K562 (cell line): ENCODE results near the gene RUVBL2. TPM values are rescaled to one million over a fixed set of nuclear protein-coding genes. Genes with fewer than 3 reads are reported as not detected.

ENCODE experiments used
- EZH2 ChIP-seq: IDR thresholded peaks from 2 replicates; pipeline ENCODE4 v1.6.1; 2012; ENCODE audit warnings: low read depth, mild to moderate bottlenecking, inconsistent platforms, low read length, borderline replicate concordance
- HIVEP1 ChIP-seq: fragments of 250-450 bp; sonication (Bioruptor Pico); IDR thresholded peaks from 2 replicates; pipeline ENCODE4 v1.4.0; 2020; ENCODE audit warnings: mild to moderate bottlenecking
- HNRNPK ChIP-seq: fragments of 200-400 bp; formaldehyde crosslinking; IDR thresholded peaks from one replicate; pipeline ENCODE4 v1.6.1; 2018; ENCODE audit warnings: mild to moderate bottlenecking, low read depth, low read length; ENCODE audit not compliant: poor library complexity, severe bottlenecking
- PCBP2 ChIP-seq: fragments of 200-400 bp; formaldehyde crosslinking; IDR thresholded peaks from 2 replicates; pipeline ENCODE4 v1.6.1; 2018; ENCODE audit warnings: low read length, low read depth, mild to moderate bottlenecking, moderate library complexity; ENCODE audit not compliant: poor library complexity, severe bottlenecking
- PYGO2 ChIP-seq: fragments of 450-650 bp; IDR thresholded peaks from 2 replicates; pipeline ENCODE4 v1.6.1; 2016; ENCODE audit warnings: mild to moderate bottlenecking, missing genetic modification characterization, moderate library complexity, missing compliant biosample characterization
- RBFOX2 ChIP-seq: fragments of 200-400 bp; formaldehyde crosslinking; IDR thresholded peaks from 2 replicates; pipeline ENCODE4 v1.6.1; 2017; ENCODE audit warnings: low read depth, mild to moderate bottlenecking, low read length, moderate library complexity
- SIX5 ChIP-seq, 2 experiments: IDR thresholded peaks; 2 replicates each; pipeline ENCODE4 v1.6.1; 2011; ENCODE audit warnings: low read length in 2 of 2, borderline replicate concordance in 1 of 2, low read depth in 1 of 2, mild to moderate bottlenecking in 1 of 2, moderate library complexity in 1 of 2; ENCODE audit not compliant: insufficient read depth in 1 of 2
- SMARCA5 ChIP-seq: fragments of 450-650 bp; IDR thresholded peaks from 2 replicates; pipeline ENCODE4 v1.6.1; 2016
- SP1 ChIP-seq: sonication (generic); formaldehyde crosslinking; IDR thresholded peaks from 2 replicates; pipeline ENCODE4 v1.8.1; 2022; ENCODE audit warnings: mild to moderate bottlenecking, missing genetic modification reagents
- TBL1XR1 ChIP-seq, 2 experiments: IDR thresholded peaks; 2 replicates each; pipeline ENCODE4 v1.6.1; 2012; ENCODE audit warnings: improper control_type of control experiment in 2 of 2, low read length in 2 of 2, mild to moderate bottlenecking in 1 of 2
- polyA plus RNA-seq, 8 experiments: library from polyadenylated mRNA; depleted of rRNA in 4 of 8; stranded (reverse) in 5 of 8; unstranded in 3 of 8; fragments of >200 nt; fragmentation: Nextera tagmentation in 2 of 8; fragmentation: Illumina TruSeq in 1 of 8; extraction: Ambion mirVana in 2 of 8; extraction: Trizol in 1 of 8; gene quantifications; 2 replicates each; pipeline versions ENCODE4 v1.2.1 to v1.2.3, GENCODE V29; 2011 to 2014; ENCODE audit warnings: inconsistent platforms in 1 of 8, missing spikeins in 1 of 8
- total RNA-seq, 7 experiments: library from RNA; depleted of rRNA in 6 of 7; stranded (reverse); fragments of >200 nt in 6 of 7; fragmentation: Illumina TruSeq in 2 of 7; extraction: Trizol in 2 of 7; gene quantifications; 2 replicates each; pipeline versions ENCODE4 v1.2.1 to v1.2.3, GENCODE V29; 2011 to 2021; ENCODE audit warnings: low replicate concordance in 1 of 7
- TF ChIP-seq, protein P1 (sequence below): fragments of 450-650 bp; formaldehyde crosslinking; IDR thresholded peaks from 2 replicates; pipeline ENCODE4 v1.4.0; 2022; ENCODE audit warnings: missing genetic modification characterization
- TF ChIP-seq, protein P2 (sequence below): fragments of 450-650 bp; formaldehyde crosslinking; IDR thresholded peaks from 2 replicates; pipeline ENCODE4 v1.4.0; 2020; ENCODE audit warnings: mild to moderate bottlenecking, moderate library complexity
- TF ChIP-seq, protein P3 (sequence below): sonication (generic); formaldehyde crosslinking; IDR thresholded peaks from 2 replicates; pipeline ENCODE4 v1.8.0; 2022; ENCODE audit warnings: missing genetic modification reagents, mild to moderate bottlenecking, moderate library complexity, borderline replicate concordance
- TF ChIP-seq, protein P4 (sequence below): sonication (generic); formaldehyde crosslinking; IDR thresholded peaks from 2 replicates; pipeline ENCODE4 v1.8.1; 2023; ENCODE audit warnings: mild to moderate bottlenecking, missing genetic modification reagents
- TF ChIP-seq, protein P5 (sequence below): sonication (generic); formaldehyde crosslinking; IDR thresholded peaks from 2 replicates; pipeline ENCODE4 v1.8.0; 2022; ENCODE audit warnings: missing genetic modification reagents, mild to moderate bottlenecking, borderline replicate concordance
- TF ChIP-seq, protein P6 (sequence below): fragments of 250-450 bp; sonication (Bioruptor Pico); IDR thresholded peaks from 2 replicates; pipeline ENCODE4 v1.8.0; 2021; ENCODE audit warnings: mild to moderate bottlenecking, moderate library complexity

Gene RUVBL2
- total and polyA plus RNA-seq, 9 of the 15 experiments (the other 6 are each of a cell fraction or from before 2014, with no cell fraction given): 71.4 to 453 (median 237) TPM

DNA sequence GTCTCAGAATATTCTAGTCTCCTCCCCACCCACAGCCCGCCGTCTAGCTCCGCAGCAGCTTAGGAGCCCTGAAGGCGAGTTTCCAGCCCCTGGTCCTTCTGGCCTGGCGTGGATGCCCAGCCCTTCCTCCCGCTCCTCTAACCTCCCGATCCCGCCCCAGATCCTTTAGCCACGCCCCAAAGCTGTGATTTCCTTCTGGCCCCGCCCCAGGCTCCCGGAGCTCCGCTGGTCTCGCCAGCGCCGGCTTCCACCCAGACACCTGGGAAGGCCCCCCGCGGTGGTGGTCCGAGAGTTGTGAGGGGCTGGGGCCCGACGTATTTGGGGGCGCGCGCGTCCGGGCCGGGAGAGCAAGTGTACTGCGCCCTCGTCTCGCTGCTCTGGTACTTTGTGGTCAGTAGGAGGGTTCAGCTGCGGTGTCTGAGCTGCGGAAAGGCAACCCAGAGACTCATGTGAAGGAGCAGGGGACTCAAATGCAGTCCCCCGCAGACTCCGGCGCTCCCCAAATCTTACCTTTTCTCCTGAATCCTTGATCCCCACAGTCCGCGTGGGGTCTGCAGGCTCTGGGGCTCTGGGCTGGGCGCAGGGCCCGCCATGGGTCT, 64.0 kb downstream of the RUVBL2 start, which contains the start of gene CGB7 (continued):
- TF ChIP-seq SMARCA5 (no peak), SIX5 (IDR thresholded peaks at IDR 0.05; ENCODE audit: borderline replicate concordance in 1 of 2, insufficient read depth in 1 of 2, low read depth in 1 of 2, low read length in 2 of 2) (no peak), RBFOX2 (no peak), PYGO2 (tag) (no peak), HIVEP1 (CRISPR knock-in tag) (no peak), EZH2 (no peak), SP1 (CRISPR knock-in tag) (0 out of 2 replicates have a peak, but pooled peaks have one; percentile 32), TBL1XR1 (IDR thresholded peaks at IDR 0.05; ENCODE audit: low read length in 2 of 2) (no peak), PCBP2 (no peak), HNRNPK (no peak)
- TF ChIP-seq, protein P1, sequence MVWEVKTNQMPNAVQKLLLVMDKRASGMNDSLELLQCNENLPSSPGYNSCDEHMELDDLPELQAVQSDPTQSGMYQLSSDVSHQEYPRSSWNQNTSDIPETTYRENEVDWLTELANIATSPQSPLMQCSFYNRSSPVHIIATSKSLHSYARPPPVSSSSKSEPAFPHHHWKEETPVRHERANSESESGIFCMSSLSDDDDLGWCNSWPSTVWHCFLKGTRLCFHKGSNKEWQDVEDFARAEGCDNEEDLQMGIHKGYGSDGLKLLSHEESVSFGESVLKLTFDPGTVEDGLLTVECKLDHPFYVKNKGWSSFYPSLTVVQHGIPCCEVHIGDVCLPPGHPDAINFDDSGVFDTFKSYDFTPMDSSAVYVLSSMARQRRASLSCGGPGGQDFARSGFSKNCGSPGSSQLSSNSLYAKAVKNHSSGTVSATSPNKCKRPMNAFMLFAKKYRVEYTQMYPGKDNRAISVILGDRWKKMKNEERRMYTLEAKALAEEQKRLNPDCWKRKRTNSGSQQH (CRISPR knock-in tag): no peak
- TF ChIP-seq, protein P2, sequence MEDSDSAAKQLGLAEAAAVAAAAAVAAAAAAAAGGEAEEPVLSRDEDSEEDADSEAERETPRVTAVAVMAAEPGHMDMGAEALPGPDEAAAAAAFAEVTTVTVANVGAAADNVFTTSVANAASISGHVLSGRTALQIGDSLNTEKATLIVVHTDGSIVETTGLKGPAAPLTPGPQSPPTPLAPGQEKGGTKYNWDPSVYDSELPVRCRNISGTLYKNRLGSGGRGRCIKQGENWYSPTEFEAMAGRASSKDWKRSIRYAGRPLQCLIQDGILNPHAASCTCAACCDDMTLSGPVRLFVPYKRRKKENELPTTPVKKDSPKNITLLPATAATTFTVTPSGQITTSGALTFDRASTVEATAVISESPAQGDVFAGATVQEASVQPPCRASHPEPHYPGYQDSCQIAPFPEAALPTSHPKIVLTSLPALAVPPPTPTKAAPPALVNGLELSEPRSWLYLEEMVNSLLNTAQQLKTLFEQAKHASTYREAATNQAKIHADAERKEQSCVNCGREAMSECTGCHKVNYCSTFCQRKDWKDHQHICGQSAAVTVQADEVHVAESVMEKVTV (CRISPR knock-in tag): no peak
- TF ChIP-seq, protein P3, sequence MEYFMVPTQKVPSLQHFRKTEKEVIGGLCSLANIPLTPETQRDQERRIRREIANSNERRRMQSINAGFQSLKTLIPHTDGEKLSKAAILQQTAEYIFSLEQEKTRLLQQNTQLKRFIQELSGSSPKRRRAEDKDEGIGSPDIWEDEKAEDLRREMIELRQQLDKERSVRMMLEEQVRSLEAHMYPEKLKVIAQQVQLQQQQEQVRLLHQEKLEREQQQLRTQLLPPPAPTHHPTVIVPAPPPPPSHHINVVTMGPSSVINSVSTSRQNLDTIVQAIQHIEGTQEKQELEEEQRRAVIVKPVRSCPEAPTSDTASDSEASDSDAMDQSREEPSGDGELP (CRISPR knock-in tag): peak; percentile 8; the same call in 1 of the 2 replicates
- TF ChIP-seq, protein P4, sequence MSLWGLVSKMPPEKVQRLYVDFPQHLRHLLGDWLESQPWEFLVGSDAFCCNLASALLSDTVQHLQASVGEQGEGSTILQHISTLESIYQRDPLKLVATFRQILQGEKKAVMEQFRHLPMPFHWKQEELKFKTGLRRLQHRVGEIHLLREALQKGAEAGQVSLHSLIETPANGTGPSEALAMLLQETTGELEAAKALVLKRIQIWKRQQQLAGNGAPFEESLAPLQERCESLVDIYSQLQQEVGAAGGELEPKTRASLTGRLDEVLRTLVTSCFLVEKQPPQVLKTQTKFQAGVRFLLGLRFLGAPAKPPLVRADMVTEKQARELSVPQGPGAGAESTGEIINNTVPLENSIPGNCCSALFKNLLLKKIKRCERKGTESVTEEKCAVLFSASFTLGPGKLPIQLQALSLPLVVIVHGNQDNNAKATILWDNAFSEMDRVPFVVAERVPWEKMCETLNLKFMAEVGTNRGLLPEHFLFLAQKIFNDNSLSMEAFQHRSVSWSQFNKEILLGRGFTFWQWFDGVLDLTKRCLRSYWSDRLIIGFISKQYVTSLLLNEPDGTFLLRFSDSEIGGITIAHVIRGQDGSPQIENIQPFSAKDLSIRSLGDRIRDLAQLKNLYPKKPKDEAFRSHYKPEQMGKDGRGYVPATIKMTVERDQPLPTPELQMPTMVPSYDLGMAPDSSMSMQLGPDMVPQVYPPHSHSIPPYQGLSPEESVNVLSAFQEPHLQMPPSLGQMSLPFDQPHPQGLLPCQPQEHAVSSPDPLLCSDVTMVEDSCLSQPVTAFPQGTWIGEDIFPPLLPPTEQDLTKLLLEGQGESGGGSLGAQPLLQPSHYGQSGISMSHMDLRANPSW: no peak
- TF ChIP-seq, protein P5, sequence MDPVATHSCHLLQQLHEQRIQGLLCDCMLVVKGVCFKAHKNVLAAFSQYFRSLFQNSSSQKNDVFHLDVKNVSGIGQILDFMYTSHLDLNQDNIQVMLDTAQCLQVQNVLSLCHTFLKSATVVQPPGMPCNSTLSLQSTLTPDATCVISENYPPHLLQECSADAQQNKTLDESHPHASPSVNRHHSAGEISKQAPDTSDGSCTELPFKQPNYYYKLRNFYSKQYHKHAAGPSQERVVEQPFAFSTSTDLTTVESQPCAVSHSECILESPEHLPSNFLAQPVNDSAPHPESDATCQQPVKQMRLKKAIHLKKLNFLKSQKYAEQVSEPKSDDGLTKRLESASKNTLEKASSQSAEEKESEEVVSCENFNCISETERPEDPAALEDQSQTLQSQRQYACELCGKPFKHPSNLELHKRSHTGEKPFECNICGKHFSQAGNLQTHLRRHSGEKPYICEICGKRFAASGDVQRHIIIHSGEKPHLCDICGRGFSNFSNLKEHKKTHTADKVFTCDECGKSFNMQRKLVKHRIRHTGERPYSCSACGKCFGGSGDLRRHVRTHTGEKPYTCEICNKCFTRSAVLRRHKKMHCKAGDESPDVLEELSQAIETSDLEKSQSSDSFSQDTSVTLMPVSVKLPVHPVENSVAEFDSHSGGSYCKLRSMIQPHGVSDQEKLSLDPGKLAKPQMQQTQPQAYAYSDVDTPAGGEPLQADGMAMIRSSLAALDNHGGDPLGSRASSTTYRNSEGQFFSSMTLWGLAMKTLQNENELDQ (CRISPR knock-in tag): no peak
- TF ChIP-seq, protein P6, sequence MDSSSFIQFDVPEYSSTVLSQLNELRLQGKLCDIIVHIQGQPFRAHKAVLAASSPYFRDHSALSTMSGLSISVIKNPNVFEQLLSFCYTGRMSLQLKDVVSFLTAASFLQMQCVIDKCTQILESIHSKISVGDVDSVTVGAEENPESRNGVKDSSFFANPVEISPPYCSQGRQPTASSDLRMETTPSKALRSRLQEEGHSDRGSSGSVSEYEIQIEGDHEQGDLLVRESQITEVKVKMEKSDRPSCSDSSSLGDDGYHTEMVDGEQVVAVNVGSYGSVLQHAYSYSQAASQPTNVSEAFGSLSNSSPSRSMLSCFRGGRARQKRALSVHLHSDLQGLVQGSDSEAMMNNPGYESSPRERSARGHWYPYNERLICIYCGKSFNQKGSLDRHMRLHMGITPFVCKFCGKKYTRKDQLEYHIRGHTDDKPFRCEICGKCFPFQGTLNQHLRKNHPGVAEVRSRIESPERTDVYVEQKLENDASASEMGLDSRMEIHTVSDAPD (CRISPR knock-in tag): no peak
